ENCODE data around the gene RIMS3.

The RIMS3 gene

DNA sequence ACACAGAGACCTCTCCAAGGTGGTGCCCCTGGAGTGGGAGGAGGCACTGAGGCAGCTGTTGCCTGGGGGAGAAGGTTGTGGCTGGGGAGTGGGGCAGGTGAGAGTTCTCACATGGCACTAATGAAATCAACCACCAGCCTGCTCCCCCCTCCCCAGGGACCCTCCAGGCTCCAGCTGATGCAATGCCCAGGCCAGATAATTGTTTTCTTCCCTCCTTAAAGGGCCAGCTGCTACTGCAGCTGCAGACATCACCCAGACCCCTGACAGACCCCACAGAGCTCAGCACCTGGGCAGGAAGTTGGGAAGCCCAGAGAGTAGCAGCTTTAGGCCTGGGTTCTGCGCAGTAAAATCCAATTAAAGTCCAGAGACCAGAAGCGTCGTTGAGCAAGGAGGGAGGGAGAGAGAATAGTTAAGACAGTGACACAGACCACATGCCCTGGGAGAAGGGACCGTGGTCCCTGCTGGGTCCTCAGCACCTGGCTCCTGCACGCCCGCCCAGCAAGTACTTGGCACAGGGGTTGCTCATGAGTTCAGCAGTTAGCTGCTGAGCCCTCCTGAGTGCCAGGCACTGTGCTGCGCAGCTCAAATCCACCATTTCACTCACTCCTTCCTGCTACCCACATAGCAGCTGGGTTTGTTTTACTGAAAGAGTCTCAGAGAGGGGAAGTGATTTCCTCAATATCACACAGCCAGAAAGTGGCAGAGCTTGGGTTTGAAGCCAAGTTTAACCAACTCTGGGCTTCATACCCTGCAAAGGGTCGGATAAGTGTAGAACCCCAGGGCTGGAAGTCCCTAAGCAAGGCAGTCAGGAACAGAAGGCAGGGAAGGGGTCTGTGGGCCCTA, 1.9 kb downstream of the RIMS3 start:
- FAIRE-seq (no peak), DNase-seq (ENCODE audit: insufficient read length) (no peak)
- no peak for TF ChIP-seq POLR2A (IDR thresholded peaks at IDR 0.05; ENCODE audit: low read depth, low read length)
- no peak for TF ChIP-seq TAF1 (IDR thresholded peaks at IDR 0.05; ENCODE audit: borderline replicate concordance, low read depth, low read length)
- no peak for TF ChIP-seq POLR2AphosphoS5 (IDR thresholded peaks at IDR 0.05; ENCODE audit: low read depth, low read length)

DNA sequence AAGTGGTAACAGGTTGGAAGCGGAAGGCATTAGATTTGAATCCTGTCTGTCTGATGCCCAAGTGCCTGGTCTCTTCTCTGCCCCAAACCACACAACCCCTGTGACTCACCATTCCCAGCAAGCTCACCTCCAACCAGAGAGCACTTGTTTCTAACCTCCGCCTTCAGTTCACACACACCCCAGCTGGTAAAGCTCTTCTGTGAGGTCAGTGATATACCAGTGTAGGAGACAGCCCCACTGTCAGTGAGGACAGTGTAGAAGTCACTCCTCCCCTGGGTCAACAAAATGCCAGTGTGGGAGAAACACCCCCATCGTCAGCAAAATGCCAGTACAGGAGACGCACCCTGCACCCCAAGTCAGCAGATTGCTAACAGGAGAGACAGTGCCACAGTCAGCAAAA, 2.6 kb downstream of the RIMS3 start:
- no peak for DNase-seq (ENCODE audit: insufficient read length)
- no peak for TF ChIP-seq TAF1 (IDR thresholded peaks at IDR 0.05; ENCODE audit: borderline replicate concordance, low read depth, low read length)
- TF ChIP-seq POLR2A (IDR thresholded peaks at IDR 0.05; ENCODE audit: low read depth, low read length): no peak
- no peak for TF ChIP-seq POLR2AphosphoS5 (IDR thresholded peaks at IDR 0.05; ENCODE audit: low read depth, low read length)
- no peak for FAIRE-seq

DNA sequence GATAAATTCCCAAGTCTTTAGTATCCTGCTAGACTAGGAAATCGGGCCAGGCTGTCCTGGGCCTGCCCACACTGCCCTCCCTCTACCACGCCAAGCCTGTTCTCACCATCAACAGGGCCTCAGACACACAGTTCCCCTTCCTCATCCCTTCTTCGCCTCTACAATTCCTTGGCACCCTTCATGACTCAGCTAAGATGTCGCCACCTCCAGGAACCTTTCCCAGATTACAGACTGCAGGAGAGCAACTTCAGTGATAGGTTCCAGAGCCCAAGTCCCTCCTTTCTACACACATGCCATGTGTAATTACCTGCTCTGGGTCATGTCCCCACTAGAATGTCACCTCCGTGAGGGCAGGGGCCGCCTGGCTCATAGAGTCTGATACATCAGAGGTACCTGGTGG, 3.3 kb downstream of the RIMS3 start:
- FAIRE-seq: no peak
- no peak for DNase-seq (ENCODE audit: insufficient read length)
- TF ChIP-seq POLR2AphosphoS5 (IDR thresholded peaks at IDR 0.05; ENCODE audit: low read depth, low read length): no peak
- no peak for TF ChIP-seq POLR2A (IDR thresholded peaks at IDR 0.05; ENCODE audit: low read depth, low read length)
- no peak for TF ChIP-seq TAF1 (IDR thresholded peaks at IDR 0.05; ENCODE audit: borderline replicate concordance, low read depth, low read length)

DNA sequence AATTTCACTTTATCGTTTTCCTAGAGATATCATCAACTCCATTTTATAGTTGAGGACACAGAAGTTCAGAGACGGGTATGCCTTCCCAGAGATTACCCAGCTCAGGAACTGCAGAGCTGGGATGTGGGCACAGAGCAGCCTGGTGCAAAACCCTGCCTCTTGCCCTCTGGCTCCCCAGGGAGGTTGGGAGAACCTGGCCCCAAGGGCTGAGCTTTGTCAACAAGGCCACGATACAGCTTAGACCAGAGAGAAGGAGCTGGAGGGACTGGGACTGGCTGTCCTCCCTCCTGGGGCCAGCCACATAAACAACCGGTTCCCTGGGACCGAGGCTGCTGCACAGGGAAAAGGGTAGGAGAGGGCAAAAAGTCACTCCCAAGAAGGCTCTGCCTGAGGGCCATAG, 3.8 kb downstream of the RIMS3 start:
- no peak for DNase-seq (ENCODE audit: insufficient read length)
- TF ChIP-seq POLR2AphosphoS5 (IDR thresholded peaks at IDR 0.05; ENCODE audit: low read depth, low read length) (no peak), POLR2A (IDR thresholded peaks at IDR 0.05; ENCODE audit: low read depth, low read length) (no peak), TAF1 (IDR thresholded peaks at IDR 0.05; ENCODE audit: borderline replicate concordance, low read depth, low read length) (no peak)

DNA sequence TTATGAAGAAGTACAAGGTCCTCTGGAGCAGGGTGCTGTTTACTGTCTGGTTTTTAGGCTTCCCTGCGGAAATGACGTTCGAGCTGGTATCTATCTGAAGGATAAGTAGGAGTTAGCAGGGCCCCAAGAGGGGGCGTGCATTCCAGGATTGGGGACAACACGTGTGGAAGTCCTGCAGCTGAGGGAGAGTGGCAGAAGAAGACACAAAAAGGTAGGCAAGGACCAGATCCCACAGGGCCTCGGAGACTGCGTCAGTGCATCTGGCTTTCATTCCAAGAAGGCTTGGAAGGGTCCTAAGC, 5.9 kb downstream of the RIMS3 start:
- TF ChIP-seq POLR2A (IDR thresholded peaks at IDR 0.05; ENCODE audit: low read depth, low read length) (no peak), POLR2AphosphoS5 (IDR thresholded peaks at IDR 0.05; ENCODE audit: low read depth, low read length) (no peak), TAF1 (IDR thresholded peaks at IDR 0.05; ENCODE audit: borderline replicate concordance, low read depth, low read length) (no peak)
- no peak for FAIRE-seq
- no peak for DNase-seq (ENCODE audit: insufficient read length)

More for the DNA sequence above, 3.8 kb downstream of the RIMS3 start:
- FAIRE-seq: no peak

DNA sequence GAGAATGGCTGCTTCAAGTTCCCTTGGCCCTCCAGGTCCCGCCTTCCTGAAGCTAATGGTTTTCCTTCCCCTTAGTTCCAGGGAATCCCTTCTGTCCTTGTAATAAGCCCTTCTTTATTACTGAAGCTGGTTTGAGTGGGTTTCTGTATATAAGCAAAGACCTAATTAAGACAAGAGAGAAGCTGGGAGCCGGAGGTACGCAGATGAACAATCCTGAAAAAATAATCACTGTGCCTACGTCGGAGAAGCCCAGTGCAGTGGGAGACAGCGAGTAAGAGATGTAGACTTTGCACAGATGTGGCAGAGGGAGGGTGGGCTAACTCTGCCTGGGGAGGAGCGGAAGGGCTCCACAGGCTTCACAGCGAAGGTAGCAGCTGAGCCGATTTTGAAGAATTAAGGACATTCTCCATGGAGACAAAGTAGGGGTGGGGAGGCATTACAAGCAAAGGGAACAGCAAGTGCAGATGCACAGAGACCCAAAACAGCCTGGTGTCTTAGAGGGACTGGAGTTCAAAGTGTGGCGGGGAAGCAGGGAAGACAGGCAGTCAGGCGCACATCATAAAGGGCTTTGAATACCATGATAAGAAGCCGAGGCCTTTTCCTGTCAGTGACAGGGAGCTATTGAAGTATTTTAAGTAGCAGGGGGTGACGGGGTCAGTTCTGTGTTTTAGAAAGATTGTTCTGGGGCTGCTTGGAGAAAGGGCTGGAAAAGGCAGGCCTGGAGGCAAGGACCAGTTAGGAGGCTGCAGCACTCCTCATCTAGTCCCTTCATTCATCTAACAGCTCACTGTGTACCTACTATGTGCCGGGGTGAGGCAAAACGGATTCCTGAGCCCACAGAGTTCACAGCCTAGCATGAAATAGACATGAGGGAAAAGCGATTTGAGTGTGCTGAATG, 6.5 kb downstream of the RIMS3 start:
- FAIRE-seq: no peak
- TF ChIP-seq TAF1 (IDR thresholded peaks at IDR 0.05; ENCODE audit: borderline replicate concordance, low read depth, low read length): no peak
- no peak for DNase-seq (ENCODE audit: insufficient read length)

DNA sequence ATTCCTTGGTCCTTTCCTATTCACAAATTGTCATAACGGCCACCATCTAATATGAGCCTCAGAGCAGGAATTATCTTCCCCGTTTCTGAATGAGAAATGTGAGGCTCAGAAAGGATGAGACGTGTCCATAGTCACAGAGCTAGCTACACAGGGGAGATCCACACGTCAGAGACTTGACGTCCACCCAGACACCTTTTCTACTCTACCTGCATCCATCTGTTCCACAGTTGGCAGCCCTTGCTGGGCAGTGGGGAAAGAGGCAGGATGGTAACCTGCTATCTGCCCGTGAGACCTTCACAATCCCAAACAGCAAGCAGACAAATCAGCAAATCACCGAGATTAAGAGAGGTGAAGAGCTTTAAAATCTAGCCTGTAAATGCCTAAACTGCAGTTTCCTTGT, 8.4 kb downstream of the RIMS3 start:
- no peak for FAIRE-seq
- TF ChIP-seq TAF1 (IDR thresholded peaks at IDR 0.05; ENCODE audit: borderline replicate concordance, low read depth, low read length) (no peak), POLR2A (IDR thresholded peaks at IDR 0.05; ENCODE audit: low read depth, low read length) (no peak)

DNA sequence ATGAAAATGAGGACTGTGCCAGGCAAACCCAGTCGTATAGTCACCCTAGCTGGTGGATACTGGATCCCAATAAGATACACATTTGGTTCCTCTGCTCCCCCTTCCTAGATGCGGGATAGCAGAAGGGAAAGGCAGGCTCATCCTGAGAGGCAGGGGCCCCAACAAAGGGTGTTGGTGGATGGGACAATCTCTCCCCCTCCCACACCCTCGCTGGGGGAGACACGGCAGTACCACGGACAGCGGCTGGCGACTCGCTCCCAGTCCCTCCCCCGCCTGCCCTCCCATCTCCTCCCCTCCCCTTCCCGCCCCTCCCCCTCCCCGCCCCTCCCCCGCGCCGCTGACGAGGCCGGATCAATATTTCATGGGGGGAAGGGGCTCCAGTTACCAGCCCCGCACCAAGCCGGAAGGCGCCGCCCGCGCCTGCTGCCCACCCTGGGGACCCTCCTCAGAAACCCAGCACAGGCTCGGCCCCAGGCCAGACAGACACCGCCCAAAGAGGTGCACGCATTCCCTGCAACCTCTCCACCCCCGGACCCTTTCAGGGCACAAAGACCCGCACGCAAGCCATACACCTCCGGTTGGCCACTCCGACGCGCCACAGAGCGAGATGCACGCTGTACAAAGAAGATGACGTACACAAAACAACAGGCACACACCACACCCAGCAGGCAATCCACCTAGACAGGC, 11.5 kb downstream of the RIMS3 start:
- no peak for FAIRE-seq
- no peak for DNase-seq (ENCODE audit: insufficient read length)
- no peak for TF ChIP-seq POLR2AphosphoS5 (IDR thresholded peaks at IDR 0.05; ENCODE audit: low read depth, low read length)
- no peak for TF ChIP-seq TAF1 (IDR thresholded peaks at IDR 0.05; ENCODE audit: borderline replicate concordance, low read depth, low read length)
- TF ChIP-seq POLR2A (IDR thresholded peaks at IDR 0.05; ENCODE audit: low read depth, low read length): no peak

More for the DNA sequence above, 8.4 kb downstream of the RIMS3 start:
- DNase-seq (ENCODE audit: insufficient read length): no peak

DNA sequence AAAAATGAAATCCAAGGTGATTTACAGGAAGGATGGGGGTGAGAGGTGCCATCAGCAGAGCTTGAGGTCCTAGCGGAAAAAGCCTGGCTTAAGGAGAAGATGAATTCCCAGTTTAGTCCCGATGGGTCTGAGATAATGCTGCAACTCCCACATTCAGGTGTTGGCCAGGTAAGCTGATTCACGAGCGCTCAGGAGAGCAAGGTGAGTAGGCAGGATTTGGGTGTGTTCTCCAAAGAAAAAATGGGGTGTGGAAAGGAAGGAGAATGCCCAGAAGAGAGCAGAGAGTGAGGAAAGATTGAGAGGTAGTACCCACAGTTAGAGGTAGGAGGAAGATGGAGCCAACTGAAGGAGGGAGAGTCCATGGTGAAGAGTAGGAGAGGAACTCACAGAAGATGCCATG, 12.5 kb downstream of the RIMS3 start:
- no peak for FAIRE-seq

DNA sequence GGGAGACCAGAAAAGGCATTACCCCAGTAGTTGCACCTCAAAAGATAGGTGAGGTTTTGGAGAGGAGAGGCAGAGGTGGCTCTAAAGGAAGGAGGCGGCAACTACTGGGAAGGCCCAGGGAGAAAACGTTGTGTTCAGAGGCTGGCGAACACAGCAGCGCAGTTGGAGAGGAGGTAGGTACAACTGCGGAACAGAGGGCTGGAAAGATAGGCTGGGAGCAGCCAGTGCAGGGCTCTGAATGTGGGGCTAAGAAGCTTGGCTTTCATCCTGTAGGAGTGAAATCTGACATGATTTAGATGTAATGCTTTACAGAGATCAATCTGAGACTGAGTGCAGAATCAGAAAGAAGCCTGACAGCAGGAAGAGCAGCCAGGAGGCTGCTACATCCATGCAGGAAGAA, 13.0 kb downstream of the RIMS3 start:
- FAIRE-seq (no peak), DNase-seq (ENCODE audit: insufficient read length) (no peak)
- TF ChIP-seq POLR2AphosphoS5 (IDR thresholded peaks at IDR 0.05; ENCODE audit: low read depth, low read length) (no peak), POLR2A (IDR thresholded peaks at IDR 0.05; ENCODE audit: low read depth, low read length) (no peak), TAF1 (IDR thresholded peaks at IDR 0.05; ENCODE audit: borderline replicate concordance, low read depth, low read length) (no peak)

More for the DNA sequence above, 12.5 kb downstream of the RIMS3 start:
- TF ChIP-seq POLR2A (IDR thresholded peaks at IDR 0.05; ENCODE audit: low read depth, low read length): no peak
- TF ChIP-seq TAF1 (IDR thresholded peaks at IDR 0.05; ENCODE audit: borderline replicate concordance, low read depth, low read length): no peak
- TF ChIP-seq POLR2AphosphoS5 (IDR thresholded peaks at IDR 0.05; ENCODE audit: low read depth, low read length): no peak
- DNase-seq (ENCODE audit: insufficient read length): no peak

DNA sequence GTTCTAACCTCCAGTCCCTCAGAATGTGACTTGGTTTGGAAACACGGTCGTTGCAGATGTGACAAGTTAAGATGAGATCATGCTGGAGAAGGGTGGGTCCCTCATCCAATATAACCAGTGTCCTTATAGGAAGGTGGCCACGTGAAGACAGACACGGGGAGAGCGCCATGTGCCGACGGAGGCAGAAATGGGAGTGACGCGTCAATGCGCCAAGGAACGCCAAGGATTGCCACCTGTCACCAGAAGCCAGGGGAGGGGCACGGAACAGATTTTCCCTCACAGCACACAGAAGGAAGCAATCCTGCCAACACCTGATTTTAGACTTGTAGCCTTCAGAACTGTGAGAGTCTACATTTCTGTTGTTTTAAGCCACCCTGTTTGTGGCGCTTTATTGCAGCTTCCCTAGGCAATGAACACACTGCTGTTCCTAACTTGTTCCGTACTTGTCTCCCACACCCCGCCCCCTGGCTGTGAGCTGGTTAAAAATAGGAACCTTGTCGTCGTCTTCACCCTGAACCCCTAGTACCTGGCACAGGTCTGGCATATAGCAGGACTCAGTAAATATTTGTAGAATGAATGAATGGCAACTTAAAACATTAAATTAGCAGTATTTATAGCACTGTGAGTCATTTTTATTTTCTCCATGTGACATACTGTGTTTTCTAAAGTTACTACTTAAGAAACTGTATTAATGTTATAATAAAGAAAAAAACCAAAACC, 14.2 kb downstream of the RIMS3 start:
- DNase-seq (ENCODE audit: insufficient read length) (no peak), FAIRE-seq (no peak)
- no peak for TF ChIP-seq POLR2AphosphoS5 (IDR thresholded peaks at IDR 0.05; ENCODE audit: low read depth, low read length)
- no peak for TF ChIP-seq POLR2A (IDR thresholded peaks at IDR 0.05; ENCODE audit: low read depth, low read length)
- TF ChIP-seq TAF1 (IDR thresholded peaks at IDR 0.05; ENCODE audit: borderline replicate concordance, low read depth, low read length): no peak

Data from GM12892 (cell line).